A549 (cell line): ENCODE measurements around the gene LCN6.

Source experiments
- HOXA7 ChIP-seq: fragments of 250-450 bp; sonication (Bioruptor Pico); IDR thresholded peaks from 2 replicates; pipeline ENCODE4 v1.5.0; 2020; ENCODE audit warnings: mild to moderate bottlenecking, moderate library complexity
- MYC ChIP-seq: IDR thresholded peaks from 2 replicates; pipeline ENCODE4 v1.6.1; 2012; ENCODE audit warnings: mild to moderate bottlenecking, inconsistent platforms, low read length, improper control_type of control experiment, borderline replicate concordance
- POLR2A ChIP-seq: IDR thresholded peaks from 2 replicates; pipeline ENCODE4 v1.6.1; 2012; ENCODE audit warnings: mild to moderate bottlenecking, low read length
- ZC3H11A ChIP-seq: fragments of 450-650 bp; IDR thresholded peaks from 2 replicates; pipeline ENCODE4 v1.6.1; 2014; ENCODE audit warnings: antibody characterized with exemption, mild to moderate bottlenecking
- ZNF302 ChIP-seq: fragments of 250-450 bp; sonication (Bioruptor Pico); IDR thresholded peaks from 2 replicates; pipeline ENCODE4 v1.9.0; 2021; ENCODE audit warnings: inconsistent platforms, mild to moderate bottlenecking, moderate library complexity
- TF ChIP-seq, protein P1 (sequence below): fragments of >200 bp; sonication (Bioruptor Twin); formaldehyde crosslinking; IDR thresholded peaks from 2 replicates; pipeline ENCODE4 v1.6.1; 2016
- TF ChIP-seq, protein P2 (sequence below): fragments of 200-600 bp; sonication (generic); IDR thresholded peaks from 2 replicates; pipeline ENCODE4 v1.6.1; 2016; ENCODE audit warnings: antibody characterized with exemption, mild to moderate bottlenecking, moderate library complexity
- TF ChIP-seq, protein P3 (sequence below): fragments of >200 bp; sonication (Bioruptor Twin); formaldehyde crosslinking; IDR thresholded peaks from 3 replicates; pipeline ENCODE4 v1.5.1; 2016

DNA sequence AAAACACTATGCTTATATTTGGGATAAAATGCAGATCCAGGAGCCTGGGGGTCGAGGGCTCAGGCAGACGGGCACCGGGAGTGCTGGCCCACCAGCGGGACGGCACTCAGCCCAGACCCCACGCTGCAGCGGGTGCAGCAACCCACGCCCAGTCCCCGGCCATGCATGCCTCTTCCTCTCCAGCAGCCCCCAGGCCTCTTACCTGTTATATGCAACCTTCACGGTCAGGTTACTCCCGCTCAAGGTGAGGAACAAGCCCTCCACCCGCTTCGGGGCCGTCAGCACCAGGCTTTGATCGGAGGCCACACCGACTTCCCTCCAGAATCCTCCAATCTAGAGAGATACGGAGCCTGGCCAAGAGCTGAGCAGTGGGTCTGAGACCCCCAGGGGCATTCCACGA, 8.5 kb upstream of the LCN6 start:
- no peak for TF ChIP-seq ZC3H11A
- TF ChIP-seq, protein P1, sequence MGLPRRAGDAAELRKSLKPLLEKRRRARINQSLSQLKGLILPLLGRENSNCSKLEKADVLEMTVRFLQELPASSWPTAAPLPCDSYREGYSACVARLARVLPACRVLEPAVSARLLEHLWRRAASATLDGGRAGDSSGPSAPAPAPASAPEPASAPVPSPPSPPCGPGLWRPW, result no peak
- TF ChIP-seq, protein P2, sequence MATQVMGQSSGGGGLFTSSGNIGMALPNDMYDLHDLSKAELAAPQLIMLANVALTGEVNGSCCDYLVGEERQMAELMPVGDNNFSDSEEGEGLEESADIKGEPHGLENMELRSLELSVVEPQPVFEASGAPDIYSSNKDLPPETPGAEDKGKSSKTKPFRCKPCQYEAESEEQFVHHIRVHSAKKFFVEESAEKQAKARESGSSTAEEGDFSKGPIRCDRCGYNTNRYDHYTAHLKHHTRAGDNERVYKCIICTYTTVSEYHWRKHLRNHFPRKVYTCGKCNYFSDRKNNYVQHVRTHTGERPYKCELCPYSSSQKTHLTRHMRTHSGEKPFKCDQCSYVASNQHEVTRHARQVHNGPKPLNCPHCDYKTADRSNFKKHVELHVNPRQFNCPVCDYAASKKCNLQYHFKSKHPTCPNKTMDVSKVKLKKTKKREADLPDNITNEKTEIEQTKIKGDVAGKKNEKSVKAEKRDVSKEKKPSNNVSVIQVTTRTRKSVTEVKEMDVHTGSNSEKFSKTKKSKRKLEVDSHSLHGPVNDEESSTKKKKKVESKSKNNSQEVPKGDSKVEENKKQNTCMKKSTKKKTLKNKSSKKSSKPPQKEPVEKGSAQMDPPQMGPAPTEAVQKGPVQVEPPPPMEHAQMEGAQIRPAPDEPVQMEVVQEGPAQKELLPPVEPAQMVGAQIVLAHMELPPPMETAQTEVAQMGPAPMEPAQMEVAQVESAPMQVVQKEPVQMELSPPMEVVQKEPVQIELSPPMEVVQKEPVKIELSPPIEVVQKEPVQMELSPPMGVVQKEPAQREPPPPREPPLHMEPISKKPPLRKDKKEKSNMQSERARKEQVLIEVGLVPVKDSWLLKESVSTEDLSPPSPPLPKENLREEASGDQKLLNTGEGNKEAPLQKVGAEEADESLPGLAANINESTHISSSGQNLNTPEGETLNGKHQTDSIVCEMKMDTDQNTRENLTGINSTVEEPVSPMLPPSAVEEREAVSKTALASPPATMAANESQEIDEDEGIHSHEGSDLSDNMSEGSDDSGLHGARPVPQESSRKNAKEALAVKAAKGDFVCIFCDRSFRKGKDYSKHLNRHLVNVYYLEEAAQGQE, result no peak
- TF ChIP-seq MYC, result no peak
- TF ChIP-seq, protein P3, sequence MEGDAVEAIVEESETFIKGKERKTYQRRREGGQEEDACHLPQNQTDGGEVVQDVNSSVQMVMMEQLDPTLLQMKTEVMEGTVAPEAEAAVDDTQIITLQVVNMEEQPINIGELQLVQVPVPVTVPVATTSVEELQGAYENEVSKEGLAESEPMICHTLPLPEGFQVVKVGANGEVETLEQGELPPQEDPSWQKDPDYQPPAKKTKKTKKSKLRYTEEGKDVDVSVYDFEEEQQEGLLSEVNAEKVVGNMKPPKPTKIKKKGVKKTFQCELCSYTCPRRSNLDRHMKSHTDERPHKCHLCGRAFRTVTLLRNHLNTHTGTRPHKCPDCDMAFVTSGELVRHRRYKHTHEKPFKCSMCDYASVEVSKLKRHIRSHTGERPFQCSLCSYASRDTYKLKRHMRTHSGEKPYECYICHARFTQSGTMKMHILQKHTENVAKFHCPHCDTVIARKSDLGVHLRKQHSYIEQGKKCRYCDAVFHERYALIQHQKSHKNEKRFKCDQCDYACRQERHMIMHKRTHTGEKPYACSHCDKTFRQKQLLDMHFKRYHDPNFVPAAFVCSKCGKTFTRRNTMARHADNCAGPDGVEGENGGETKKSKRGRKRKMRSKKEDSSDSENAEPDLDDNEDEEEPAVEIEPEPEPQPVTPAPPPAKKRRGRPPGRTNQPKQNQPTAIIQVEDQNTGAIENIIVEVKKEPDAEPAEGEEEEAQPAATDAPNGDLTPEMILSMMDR, result no peak
- TF ChIP-seq POLR2A, result no peak
- TF ChIP-seq HOXA7 (CRISPR knock-in tag), result no peak
- TF ChIP-seq ZNF302 (CRISPR knock-in tag), result no peak
